T-helper 9 cell (primary cell): Measurements from ENCODE around the gene FANCE.
"Not testable (repeated sequence)": the region's sequence is repeated elsewhere in the genome, so short reads cannot be mapped to it uniquely, and the experiment has no call there.

Experiments
- DNase-seq: peaks from one replicate; pipeline ENCODE4 v3.0.0-alpha.2; 2020

FANCE gene

DNA sequence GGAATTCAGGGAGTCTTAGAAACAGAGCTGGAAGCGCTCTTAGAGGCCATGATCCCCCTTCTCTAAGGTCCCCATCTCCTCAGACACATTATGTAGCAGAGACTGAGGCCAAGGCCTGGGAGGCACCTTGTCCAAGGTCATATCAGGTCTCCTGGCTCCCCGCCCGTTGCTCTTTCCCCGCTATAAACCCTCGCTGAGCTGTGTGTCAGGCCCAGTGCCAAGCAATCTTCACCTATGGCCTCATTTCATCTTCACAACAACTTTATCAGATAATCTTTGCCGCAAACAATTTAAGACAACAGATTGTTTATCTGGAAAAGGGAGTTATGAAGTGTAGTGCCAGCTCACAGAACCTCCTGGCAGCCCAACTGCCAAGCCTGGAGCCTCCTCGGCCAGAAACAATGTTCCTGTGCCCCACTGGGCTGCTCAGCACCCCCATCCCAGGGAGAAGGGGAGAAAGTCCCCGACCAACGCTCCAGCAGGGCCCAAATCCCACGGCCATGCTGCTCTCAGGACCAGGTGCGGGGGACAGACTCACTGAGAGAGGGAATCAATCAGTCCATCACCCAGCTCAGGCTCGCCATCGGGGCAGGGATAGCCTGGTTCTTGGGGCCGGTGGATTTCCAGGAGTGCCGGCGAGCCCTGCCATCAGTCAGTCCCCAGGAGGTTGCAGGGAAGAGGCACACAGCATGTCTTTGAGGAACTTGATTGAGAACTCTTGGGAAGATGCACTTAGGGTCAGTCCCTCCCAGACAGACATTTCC is 16.9 kb upstream of the FANCE start:
- no peak for DNase-seq

DNA sequence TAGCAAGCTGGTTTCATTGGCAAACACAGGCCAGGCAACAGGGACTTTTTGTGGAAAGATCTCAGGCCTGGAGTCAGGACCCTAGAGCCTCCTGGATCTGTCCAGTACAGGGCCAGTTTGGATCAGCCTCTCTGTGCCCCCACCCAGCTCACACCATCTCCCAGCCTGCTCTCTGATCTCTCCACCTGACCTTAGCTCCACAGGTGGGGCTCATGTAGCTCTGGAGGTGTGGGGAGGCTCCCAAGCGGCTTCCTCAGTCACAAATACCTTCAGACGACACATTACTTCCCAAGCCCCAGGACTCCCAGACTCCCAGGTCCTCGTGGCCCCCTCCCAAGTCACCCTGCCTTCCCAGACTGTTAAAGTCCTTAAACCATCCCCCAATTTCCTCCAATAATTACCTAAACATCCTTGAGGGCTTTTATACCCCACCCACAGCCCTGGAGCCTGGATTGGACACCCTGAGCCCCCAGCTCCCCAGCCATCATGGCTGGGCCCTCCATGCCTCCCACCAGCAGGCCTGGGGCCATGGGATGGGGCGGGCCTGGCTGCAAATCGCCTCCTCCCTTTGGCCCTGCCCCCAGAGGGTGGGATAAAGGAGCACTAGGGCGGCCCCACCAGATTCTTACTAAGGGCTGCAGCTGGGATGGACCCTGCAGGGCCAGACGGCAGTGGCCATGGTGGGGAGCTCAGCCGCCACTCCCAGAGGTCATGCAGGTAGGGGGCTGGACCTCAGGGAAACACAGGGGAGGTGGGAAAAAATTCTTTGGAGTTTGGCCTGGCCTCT is 15.9 kb upstream of the FANCE start:
- no peak for DNase-seq

DNA sequence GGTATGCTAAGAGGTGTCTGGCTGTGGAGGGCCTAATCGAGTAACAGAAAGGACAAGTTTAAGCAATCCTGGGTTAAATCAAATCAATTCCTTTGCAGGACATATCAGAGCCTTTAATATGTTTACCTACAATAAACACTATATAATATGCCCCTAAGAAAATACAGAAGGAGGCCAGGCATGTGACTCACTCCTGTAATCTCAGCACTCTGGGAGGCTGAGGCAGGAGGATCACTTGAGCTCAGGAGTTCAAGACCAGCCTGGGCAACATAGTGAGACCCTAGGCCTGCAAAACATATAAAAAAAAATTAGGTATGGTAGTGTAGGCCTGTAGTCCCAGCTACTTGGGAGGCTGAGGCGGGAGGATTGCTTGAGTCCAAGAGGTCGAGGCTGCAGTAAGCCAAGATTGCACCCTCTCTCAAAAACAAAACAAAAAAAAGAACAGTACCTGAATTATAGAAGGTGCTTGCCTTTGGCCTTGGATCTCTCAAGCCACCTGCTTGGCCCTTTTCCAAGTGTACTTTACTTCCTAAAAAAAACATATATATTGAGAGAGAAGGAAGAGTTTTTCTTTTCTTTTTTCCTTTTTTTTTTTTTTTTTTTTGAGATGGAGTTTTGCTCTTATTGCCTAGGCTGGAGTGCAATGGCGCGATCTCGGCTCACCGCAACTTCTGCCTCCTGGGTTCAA is 13.6 kb upstream of the FANCE start:
- DNase-seq = not testable (repeated sequence)

DNA sequence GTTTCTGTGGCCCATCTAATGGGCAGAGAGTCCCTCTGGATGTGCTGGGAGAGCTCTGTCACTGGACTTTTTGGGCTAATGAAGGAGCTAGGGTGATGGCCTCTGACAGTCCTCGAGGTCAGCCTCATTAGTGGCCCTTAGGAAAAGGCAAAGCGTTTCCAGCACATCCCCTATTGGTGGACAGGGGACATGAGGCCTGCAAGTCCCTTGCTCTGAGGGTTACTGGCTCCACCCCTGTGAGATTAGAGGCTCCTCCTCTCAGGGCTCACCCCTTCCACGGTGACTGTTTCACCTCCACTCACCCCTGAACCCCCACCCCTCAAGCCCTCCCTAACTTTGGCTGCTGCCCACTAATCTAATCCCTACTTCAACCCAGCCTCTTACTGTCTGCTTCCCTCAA is 12.8 kb upstream of the FANCE start:
- no peak for DNase-seq

DNA sequence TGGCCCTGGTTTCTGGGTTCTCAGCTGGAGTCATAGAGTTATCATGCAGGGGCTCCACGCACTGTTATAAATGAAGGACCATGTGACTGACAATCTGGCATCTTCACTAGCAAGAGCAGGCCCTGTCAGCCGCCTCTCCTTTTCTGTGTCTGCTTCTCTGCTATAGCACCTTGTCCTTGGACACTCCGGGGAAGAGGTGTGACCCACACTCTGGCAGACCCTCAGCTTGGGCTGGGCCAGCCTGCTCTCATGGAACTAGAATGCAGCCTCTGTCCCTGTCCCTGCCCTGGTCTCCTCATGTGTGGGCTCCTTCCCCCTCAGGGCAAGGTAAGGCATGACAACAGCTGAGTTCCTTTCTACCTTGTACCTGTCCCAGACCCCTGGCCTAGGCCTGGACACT is 10.9 kb upstream of the FANCE start:
- DNase-seq = no peak

DNA sequence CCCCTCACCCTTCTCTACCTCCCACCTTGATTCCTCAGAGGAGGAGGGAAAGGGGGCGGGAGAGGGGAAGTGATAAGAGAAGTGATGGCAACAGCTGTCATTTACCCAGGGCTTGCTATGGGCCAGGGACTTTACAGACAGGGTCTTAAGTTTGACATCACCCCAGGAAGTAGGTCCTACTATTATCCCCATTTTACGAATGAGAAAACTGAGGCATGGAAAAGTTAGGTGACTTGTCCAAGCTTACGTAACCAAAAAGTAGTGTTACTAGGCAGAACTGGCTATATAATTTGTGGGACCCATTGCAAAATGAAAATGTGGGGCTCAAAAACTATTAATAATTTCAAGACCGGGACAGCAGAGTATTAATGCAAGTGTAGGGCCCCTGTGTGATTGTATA is 10.5 kb upstream of the FANCE start:
- no peak for DNase-seq

DNA sequence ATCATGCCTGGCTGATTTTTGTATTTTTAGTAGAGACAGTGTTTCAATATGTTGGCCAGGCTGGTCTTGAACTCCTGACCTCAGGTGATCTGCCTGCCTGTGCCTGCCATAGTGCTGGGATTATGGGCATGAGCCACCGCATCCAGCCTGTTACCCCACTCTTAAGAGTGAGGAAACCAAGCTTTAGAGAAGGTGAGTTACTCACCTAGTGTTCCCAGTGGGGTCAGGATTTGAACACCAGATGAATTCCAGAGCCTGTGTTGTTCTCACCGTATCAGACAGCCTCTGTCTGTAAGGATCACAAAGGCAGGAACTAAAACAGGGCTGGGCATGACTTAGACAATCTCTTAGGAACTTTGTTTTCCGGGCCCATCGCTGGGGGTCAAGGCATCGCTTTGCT is 9.4 kb upstream of the FANCE start:
- no peak for DNase-seq

DNA sequence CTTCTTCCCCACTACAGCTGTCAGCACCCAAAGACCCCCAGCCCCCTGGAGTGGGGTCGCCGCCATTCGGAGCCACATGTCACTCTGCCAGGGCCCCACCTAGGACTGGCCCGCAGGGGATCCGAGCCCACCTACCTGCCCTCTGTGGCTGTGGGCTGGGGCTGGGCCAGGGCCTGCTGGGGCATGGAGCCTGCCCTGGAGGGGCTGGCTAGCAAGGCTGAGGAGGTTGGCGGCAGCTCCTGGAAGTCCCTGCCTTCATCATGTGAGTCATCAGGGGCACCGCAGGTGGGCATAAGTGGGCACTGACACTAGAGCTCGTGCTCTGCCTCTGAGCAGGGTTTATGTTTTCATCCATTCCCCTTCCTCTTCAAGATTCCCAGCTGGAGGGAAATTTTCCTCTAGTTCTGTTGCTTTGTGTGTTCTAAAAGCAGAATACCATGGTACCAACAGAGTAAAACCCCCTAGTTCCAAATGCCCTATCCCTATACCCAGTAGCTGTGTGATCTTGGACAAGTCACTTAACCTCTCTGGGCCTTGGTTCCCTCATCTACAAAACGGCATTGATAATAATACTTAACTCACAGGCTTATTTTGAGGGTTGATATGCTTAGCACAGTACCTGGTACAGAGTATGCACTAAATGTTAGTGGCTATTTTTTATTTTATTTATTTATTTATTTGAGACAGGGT is 8.7 kb upstream of the FANCE start:
- DNase-seq = no peak

DNA sequence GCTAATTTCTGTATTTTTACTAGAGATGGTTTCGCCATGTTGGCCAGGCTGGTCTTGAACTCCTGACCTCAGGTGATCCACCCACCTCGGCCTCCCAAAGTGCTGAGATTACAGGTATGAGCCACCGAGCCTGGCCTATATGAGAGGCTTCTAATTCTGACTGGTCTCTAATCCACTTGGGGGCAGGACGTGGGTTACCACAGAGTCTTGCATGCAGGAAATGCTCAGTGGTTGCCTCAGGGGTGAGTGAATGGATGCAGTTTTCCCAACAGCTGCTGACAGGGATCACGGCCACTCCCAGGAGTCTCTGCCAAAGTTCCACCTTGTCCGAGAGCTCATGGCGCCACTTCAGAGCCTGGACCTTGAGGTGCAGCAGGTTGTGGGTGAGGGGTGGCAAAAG is 6.4 kb upstream of the FANCE start:
- no peak for DNase-seq

DNA sequence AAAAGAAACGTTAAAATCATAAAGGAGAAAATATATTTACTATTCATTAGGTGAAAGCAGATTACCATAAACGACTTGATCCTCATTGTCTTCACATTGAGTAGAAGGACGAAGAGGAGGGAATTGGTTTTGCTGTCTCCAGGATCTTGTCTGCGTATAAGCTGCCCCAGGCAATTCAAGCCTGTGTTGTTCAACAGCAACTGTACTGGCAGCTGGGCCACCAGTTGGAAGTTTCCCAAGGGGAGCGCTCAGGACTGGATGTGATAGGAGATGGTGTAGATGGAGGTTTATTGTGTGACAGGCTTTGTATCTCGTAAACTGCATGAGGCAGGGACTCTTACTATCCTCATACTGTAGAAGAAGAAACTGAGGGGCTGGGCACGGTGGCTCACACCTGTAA is 3.9 kb upstream of the FANCE start:
- DNase-seq = no peak

DNA sequence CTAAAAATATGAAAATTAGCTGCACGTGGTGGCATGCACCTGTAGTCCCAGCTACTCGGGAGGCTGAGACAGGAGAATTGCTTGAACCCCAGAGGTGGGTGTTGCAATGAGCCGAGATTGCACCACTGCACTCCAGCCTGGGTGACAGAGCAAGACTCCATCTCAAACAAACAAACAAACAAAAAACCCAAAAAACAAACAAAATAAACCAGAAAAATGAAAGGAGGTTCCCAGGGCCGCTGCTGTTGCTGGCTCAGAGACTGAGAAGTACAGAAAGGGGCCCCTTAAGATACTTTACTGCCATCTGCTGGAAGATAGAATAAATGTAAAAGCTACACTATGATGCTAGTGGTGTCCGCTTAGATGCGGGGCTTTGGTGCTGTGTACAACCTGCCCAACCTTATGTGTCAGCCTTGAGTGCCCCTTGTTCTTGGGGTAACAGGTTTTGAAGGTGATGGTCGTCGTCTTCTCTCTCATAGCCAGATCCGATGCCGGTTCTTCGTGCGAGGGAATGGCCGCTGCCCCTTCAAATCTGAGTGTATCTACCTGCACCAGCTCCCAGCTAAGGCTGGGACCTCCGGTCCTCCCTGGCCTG is 2.8 kb upstream of the FANCE start:
- peak; percentile 23 for DNase-seq

DNA sequence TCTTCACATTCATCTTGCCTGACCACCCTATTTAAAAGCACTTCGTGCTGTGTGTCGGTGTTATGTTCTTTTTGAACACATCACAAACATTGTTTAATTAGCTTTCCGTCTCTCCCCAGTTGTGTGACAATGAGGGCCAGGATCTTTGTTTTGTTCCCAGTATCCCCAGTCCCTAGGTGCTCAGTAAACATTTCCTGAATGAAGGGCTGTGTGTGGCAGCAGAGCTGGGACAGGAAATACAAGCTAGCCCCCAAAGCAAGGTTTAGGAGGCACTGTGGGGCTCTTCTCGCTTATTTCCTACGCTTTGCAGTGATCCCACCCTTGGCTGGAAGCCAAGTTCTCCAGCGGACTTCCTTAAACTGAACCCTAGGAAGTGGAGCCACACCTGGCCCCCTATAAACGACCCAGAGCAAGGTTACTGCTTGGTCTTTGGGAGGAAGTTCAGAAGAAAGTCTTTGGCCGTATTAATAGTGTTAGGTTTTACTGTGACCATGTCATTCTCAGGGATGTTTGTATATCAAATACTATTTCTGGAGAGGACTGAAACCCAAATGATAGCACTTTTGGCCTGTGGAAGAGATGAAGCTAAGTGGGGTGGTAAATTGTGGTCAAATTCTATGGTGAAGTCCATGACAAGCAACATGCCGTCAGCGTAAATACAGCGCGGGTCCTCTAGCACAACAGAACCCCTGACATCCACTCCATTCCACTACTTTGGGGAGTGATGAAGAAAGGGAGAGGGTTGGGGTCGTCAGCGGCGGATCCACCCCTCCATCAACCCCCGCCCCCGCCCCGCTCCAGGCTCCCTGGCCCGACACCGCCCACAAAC is 570 bp upstream of the FANCE start:
- DNase-seq = no peak

DNA sequence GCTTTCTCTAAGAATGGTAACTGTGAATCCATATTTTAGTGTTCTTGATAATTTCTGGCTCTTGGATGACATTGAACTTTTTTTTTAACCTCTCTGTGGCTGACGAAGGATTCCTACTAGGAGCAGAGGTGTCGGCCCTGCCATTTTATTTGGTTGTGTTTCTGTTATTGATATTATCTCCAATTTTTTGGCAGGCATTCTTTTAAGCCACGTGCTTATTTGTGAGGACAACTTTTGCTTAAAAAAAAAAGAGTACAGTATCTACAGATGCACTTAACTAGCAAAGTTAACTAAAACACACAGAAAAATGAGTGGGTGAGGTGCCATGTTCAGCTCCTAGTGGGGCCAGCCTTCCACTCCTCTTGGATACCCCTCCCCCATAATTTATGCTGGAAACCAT is 1.1 kb downstream of the FANCE start:
- no peak for DNase-seq

DNA sequence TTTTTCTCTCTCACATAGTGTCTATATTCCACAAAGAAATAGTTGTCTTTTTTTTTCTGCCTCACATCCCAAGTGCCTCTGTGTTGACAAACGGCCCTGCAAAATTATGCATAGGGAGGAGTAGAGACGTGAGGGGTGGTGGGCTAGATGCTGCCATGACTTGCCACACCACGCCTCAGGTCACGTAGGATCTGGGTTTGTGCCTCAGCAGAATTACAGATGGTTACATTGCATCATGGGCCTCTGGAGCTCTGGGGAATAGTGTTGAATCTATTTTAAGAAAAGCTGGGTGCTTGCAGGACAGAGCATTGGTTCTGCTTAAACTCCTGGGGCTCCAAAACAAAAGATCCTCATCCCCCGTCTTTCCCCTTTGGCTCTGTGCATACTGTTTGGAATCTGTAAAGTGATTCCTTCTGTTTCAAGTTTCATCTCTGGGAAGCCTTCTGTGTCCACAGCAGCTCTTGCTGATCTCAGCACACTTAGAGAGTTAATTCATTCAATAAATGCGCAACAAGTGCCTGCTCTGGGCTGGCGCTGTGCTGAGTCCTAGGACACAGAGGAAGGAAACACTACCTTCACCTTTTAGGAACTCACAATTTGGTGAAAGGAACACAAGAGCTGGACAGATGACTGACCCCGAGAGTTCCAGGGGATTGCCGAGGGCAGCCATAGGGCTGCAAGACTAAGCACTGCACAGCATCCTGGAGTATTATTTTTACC is 2.4 kb downstream of the FANCE start:
- DNase-seq = no peak

DNA sequence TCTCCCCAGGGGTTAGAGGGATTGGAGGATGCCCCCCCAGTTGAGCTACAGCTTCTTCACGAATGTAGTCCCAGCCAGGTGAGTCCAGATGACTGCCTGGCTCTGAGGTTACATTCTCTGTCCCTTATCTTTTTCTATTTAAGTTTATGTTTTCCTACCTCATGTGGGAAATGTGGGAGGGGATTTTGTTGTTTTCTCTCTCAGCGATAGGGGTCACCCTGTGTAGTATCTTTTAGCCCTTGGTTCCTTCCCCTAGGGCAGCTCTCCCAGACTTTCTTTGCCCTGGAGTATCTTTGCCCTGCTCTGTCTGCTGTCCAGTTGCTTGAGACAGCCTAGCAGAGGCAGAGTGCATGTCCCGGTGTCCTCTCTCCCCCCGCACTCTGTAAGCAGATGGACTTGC is 5.8 kb downstream of the FANCE start:
- DNase-seq = no peak

DNA sequence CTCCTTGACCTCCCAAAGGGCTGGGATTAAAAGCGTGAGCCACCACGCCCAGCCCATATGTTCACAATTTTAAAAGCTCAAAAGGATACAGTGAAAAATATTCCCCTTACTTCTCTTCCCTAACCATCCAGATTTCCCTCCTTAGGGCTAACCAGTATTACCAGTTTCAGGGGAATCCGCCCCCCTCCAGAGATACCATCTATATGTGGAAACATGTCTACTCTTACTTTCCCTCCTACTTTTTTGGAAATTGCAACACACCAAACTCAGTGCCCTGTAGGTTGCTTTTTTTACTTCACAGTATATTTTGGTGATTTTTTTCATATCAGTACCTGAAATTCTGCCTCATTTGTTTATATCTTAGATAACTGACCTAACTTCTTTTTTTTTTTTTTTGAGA is 9.1 kb downstream of the FANCE start:
- no peak for DNase-seq

DNA sequence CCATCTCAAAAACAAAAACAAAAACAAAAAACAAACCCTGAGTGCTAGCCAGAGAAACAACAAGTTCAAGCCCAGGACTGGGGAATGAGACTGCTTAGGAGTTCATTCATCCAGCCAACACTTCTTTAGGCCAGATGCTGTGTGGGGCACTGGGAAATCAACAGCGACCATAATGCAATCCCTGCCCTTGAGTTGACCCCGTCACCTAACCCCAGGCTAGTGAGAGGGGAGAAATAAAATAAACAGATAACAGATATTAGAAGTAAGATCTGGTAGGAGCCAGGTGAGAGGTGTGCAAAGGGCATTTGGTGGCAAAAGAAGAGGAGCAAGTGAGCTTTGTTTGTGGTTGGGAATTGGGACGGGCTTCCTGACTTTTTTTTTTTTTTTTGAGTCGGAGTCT is 11.2 kb downstream of the FANCE start:
- no peak for DNase-seq

DNA sequence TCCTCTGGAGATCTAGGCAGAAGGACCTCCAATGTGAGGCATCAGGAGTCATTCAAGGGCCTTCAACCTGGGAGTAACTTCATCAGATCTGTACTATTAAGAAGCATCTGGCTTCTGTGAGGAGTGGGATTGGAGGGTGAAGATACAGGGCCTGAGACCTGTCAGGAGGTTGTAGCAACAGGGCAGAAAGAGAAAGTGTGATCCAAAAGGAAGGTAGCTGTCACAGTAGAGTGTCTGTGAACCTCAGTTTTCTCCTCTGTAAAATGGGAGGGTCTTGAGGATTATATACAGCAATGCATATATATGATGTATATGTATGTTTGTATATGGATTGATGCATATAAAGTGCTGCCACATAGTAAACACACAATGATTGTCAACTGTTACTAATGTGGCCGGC is 13.5 kb downstream of the FANCE start:
- DNase-seq = no peak

DNA sequence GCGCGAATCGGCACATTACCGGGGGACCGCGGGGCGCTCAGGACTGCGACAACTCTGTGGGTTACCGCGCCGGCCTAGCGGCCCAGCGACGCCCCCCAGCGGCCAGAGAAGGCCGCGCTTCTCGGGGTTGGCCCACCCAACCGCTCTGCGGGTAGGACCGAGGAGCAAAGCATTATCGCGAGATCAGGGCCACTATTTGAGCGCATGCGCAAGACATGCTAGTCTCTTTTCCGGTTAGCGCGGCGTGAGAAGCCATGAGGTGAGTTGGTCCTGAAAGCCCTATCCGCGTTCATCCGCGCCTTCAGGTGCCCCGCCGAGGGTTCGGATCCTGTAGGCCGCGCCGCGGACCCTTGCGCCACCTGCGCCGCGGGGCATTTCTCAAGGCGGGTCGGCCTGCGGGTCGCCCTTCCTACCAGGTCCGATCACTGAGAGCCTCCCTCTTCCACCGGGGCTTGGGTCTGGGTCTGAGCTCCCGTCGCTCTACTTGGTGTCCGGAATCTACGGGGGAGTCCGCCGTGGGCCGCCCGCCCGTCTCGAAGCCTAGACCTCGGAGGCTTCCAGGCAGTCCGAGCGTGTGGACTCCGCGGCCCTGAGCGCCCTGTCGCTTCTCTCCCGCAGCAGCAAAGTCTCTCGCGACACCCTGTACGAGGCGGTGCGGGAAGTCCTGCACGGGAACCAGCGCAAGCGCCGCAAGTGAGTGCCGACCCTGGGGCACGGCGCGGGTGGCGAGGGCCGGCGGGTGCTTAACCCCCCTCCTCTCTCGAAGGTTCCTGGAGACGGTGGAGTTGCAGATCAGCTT is 16.2 kb downstream of the FANCE start, which contains the start of gene RPL10A:
RPL10A (plus strand) TSS at position 221 of the 799 bp plus-strand sequence; CDS start at position 255, 34 bp downstream.
- DNase-seq = peak; percentile 91
